Thyroid gland (tissue), 4 donors: ENCODE results near the gene OTUB1. TPM values are rescaled to one million over a fixed set of nuclear protein-coding genes. Genes with fewer than 3 reads are reported as not detected.

Experiments used
- DNase-seq, 2 donors: peaks; one replicate each; pipeline ENCODE4 v3.0.0-alpha.2; 2019
- H3K27ac ChIP-seq, 3 donors: fragments of 200-600 bp; sonication (generic); 1 replicate in 2 of 3; 2 replicates in 1 of 3; pipeline ENCODE4 v1.5.1; 2016 to 2019; ENCODE audit warnings: mild to moderate bottlenecking in 1 of 3, moderate library complexity in 1 of 3
- H3K27me3 ChIP-seq: fragments of 200-600 bp; sonication (generic); one replicate; pipeline ENCODE4 v1.5.1; 2019
- H3K36me3 ChIP-seq, 2 donors: fragments of 200-600 bp; sonication (generic); one replicate each; pipeline ENCODE4 v1.5.1; 2016 to 2019
- H3K4me1 ChIP-seq, 2 donors: fragments of 200-600 bp; sonication (generic); one replicate each; pipeline ENCODE4 v1.5.1; 2017 to 2019
- H3K4me3 ChIP-seq, 3 donors: fragments of 200-600 bp; sonication (generic); replicated peaks in 1 of 3; 1 replicate in 2 of 3; 2 replicates in 1 of 3; pipeline ENCODE4 v1.5.1; 2016; ENCODE audit warnings: mild to moderate bottlenecking in 1 of 3
- H3K9me3 ChIP-seq: fragments of 200-600 bp; sonication (generic); one replicate; pipeline ENCODE4 v1.5.1; 2017
- CTCF ChIP-seq, 6 experiments: fragments of 200-600 bp in 3 of 6; fragments of 450-650 bp in 3 of 6; sonication (generic) in 3 of 6; IDR thresholded peaks; one replicate each; pipeline ENCODE4 v1.5.1; 2016 to 2019; ENCODE audit warnings: antibody characterized with exemption in 6 of 6, mild to moderate bottlenecking in 2 of 6, inconsistent platforms in 1 of 6, moderate library complexity in 1 of 6
- POLR2A ChIP-seq, 2 donors: fragments of 450-650 bp; IDR thresholded peaks; one replicate each; pipeline ENCODE4 v1.6.1; 2017; ENCODE audit warnings: antibody characterized with exemption in 2 of 2, mild to moderate bottlenecking in 2 of 2, moderate library complexity in 1 of 2
- WGBS, 2 donors: methylation state at CpG; one replicate each; pipeline ENCODE4 v1.1.5; 2017; 5-methylcytosine and 5-hydroxymethylcytosine counted together
- intact Hi-C: fragments of 100-400 bp; cut with DNase I; formaldehyde crosslinking; loops from one replicate; pipeline ENCODE4 v1.15.1; 2023
- total RNA-seq, 4 donors: library from RNA; depleted of rRNA; stranded (reverse); fragments of >200 nt; gene quantifications; one replicate each; pipeline ENCODE4 v1.2.3, GENCODE V29; 2016

Gene OTUB1
- total RNA-seq, 4 donors from 2014 or later = 62.3 to 130 (median 76.1) TPM

GRCh38 chr11:63978551-63979239 lies 7.5 kb upstream of the OTUB1 start:
- intact Hi-C loops = no loop called here
- no peak for TF ChIP-seq POLR2A (IDR thresholded peaks at IDR 0.05)
- TF ChIP-seq CTCF (IDR thresholded peaks at IDR 0.05) = no peak
- Histone ChIP-seq H3K4me3 (no peak overlapping the region), H3K27me3 (no peaks in the 10 kb centered on the region), H3K27ac (no peak overlapping the region), H3K36me3 (no peaks in the 10 kb centered on the region), H3K4me1 (peaks cover 19 to 20% of the 10 kb centered on the region in 2 donors), H3K9me3 (no peaks in the 10 kb centered on the region)
- WGBS, 2 donors = 69 to 90% methylated on average over 7 to 8 of the region's 10 CpGs
- no peak for DNase-seq

- peaks cover 16 to 20% of the 10 kb centered on the region in 2 donors for H3K4me1 ChIP-seq
- no peaks in the 10 kb centered on the region for H3K27me3 ChIP-seq
- DNase-seq = no peak
- no peak for TF ChIP-seq CTCF (IDR thresholded peaks at IDR 0.05)
- no peak for TF ChIP-seq POLR2A (IDR thresholded peaks at IDR 0.05)
- 90% methylated on average over 3 to 5 of the region's 5 CpGs for WGBS, 2 donors
- intact Hi-C loops = no loop called here
- H3K9me3 ChIP-seq = no peaks in the 10 kb centered on the region
- no peak overlapping the region for H3K27ac ChIP-seq
- no peaks in the 10 kb centered on the region for H3K36me3 ChIP-seq
- H3K4me3 ChIP-seq = no peak overlapping the region
These were observed 6.8 kb upstream of the OTUB1 start for GRCh38 chr11:63979426-63979825.

GRCh38 chr11:63985812-63986155 lies 454 bp upstream of the OTUB1 start:
- 1 to 3% methylated on average over 18 of the region's 18 CpGs for WGBS, 2 donors
- no peak for DNase-seq

GRCh38 chr11:63986932-63987513 lies 785 bp downstream of the OTUB1 start:
- Histone ChIP-seq H3K36me3 (peaks cover 6 to 14% of the 10 kb centered on the region in 2 donors), H3K4me3 (peak overlapping the region; percentile 45 to 96 (median 76)), H3K27me3 (no peaks in the 10 kb centered on the region), H3K9me3 (no peaks in the 10 kb centered on the region), H3K4me1 (peaks cover 17 to 18% of the 10 kb centered on the region in 2 donors), H3K27ac (peak overlapping the region in 2 of 3 donors; percentile 73 to 76)
- intact Hi-C loops = no loop called here
- no peak for DNase-seq
- WGBS, 2 donors = 42 to 44% methylated on average over 15 to 16 of the region's 25 CpGs
- no peak for TF ChIP-seq POLR2A (IDR thresholded peaks at IDR 0.05)
- TF ChIP-seq CTCF (IDR thresholded peaks at IDR 0.05) = no peak

More at GRCh38 chr11:63985812-63986155, 454 bp upstream of the OTUB1 start:
- no peak for TF ChIP-seq POLR2A (IDR thresholded peaks at IDR 0.05)
- no peak for TF ChIP-seq CTCF (IDR thresholded peaks at IDR 0.05)
- Histone ChIP-seq H3K9me3 (no peaks in the 10 kb centered on the region), H3K36me3 (peaks cover 5 to 6% of the 10 kb centered on the region in 2 donors), H3K27ac (peak overlapping the region in 2 of 3 donors; percentile 73 to 76), H3K4me3 (peak overlapping the region; percentile 45 to 96 (median 76)), H3K4me1 (peaks cover 17 to 18% of the 10 kb centered on the region in 2 donors), H3K27me3 (no peaks in the 10 kb centered on the region)
- intact Hi-C loops = no loop called here

- peaks cover 12 to 13% of the 10 kb centered on the region in 2 donors for H3K4me1 ChIP-seq
- intact Hi-C loops = no loop called here
- H3K36me3 ChIP-seq = peaks cover 21 to 37% of the 10 kb centered on the region in 2 donors
- WGBS, 2 donors = 91 to 92% methylated on average over 10 of the region's 10 CpGs
- H3K9me3 ChIP-seq = no peaks in the 10 kb centered on the region
- DNase-seq = no peak
- no peak for TF ChIP-seq POLR2A (IDR thresholded peaks at IDR 0.05)
- TF ChIP-seq CTCF (IDR thresholded peaks at IDR 0.05) = no peak
- H3K27me3 ChIP-seq = no peaks in the 10 kb centered on the region
- no peak overlapping the region for H3K4me3 ChIP-seq
- no peak overlapping the region for H3K27ac ChIP-seq
These were observed 5.3 kb downstream of the OTUB1 start for GRCh38 chr11:63991558-63991957.
